Right lobe of liver (tissue), 6 donors: Measurements from ENCODE around the gene TOR1AIP1. TPM values are rescaled to one million over a fixed set of nuclear protein-coding genes. Genes with fewer than 3 reads are reported as not detected.
"Not testable (repeated sequence)": the region's sequence is repeated elsewhere in the genome, so short reads cannot be mapped to it uniquely, and the experiment has no call there.

Experiments
- ATAC-seq, 4 donors: fragments of 200-7000 bp; cut with Tn5 transposase; one replicate each; pipeline ENCODE4 v1.9.1; 2020; ENCODE audit warnings: mild to moderate bottlenecking in 4 of 4, moderate library complexity in 4 of 4
- DNase-seq, 3 donors: peaks; one replicate each; pipeline ENCODE4 v3.0.0-alpha.2; 2020
- H3K27ac ChIP-seq, 3 donors: fragments of 200-600 bp; one replicate each; pipeline ENCODE4 v1.8.0; 2022
- H3K27me3 ChIP-seq, 2 donors: fragments of 200-600 bp; one replicate each; pipeline ENCODE4 v1.8.0; 2022
- H3K36me3 ChIP-seq, 4 donors: fragments of 200-600 bp; sonication (generic) in 1 of 4; one replicate each; pipeline versions ENCODE4 v1.5.1 to v1.8.0; 2017 to 2022; ENCODE audit warnings: control low read depth in 1 of 4
- H3K4me1 ChIP-seq, 4 donors: fragments of 200-600 bp; sonication (generic) in 1 of 4; one replicate each; pipeline versions ENCODE4 v1.5.1 to v1.8.0; 2017 to 2022; ENCODE audit warnings: control low read depth in 1 of 4
- H3K4me3 ChIP-seq, 3 donors: fragments of 200-600 bp; one replicate each; pipeline ENCODE4 v1.8.0; 2022
- H3K9me3 ChIP-seq, 4 donors: fragments of 200-600 bp; sonication (generic) in 1 of 4; one replicate each; pipeline versions ENCODE4 v1.5.1 to v1.8.0; 2017 to 2022; ENCODE audit warnings: control low read depth in 1 of 4
- POLR2A ChIP-seq: fragments of 450-650 bp; IDR thresholded peaks from one replicate; pipeline ENCODE4 v1.6.1; 2017; ENCODE audit warnings: antibody characterized with exemption, mild to moderate bottlenecking
- WGBS: methylation state at CpG from one replicate; pipeline ENCODE4 v1.1.6; 2018; ENCODE audit warnings: low coverage, low lambda C conversion rate; ENCODE audit not compliant: insufficient coverage; ENCODE audit errors: missing lambda C conversion rate; 5-methylcytosine and 5-hydroxymethylcytosine counted together
- intact Hi-C, 2 donors: fragments of 100-400 bp; cut with DNase I; formaldehyde crosslinking; loops; one replicate each; pipeline versions ENCODE4 v1.11.2 to v1.14.1; 2022
- total RNA-seq, 6 experiments: library from RNA; depleted of rRNA in 2 of 6; stranded (reverse); fragments of >200 nt in 2 of 6; fragmentation: NEBNext Ultra II Directional in 3 of 6; extraction: Animal tissue kit (Norgen Biotek cat#: 25700) in 3 of 6; gene quantifications; one replicate each; pipeline versions ENCODE4 v1.1.0 to v1.2.4, GENCODE V29; 2016 to 2023
- TF ChIP-seq, protein P1 (sequence below), 4 donors: fragments of 200-600 bp in 3 of 4; fragments of 450-650 bp in 1 of 4; IDR thresholded peaks; one replicate each; pipeline versions ENCODE4 v1.5.1 to v1.8.0; 2016 to 2022; ENCODE audit warnings: antibody characterized with exemption in 4 of 4, mild to moderate bottlenecking in 2 of 4
- donor health status: DM: no; HTN: yes; CAD: no.
- donor health status: DM: no; HTN: no; CAD: no.
- donor health status: DM: no; HTN: no; CAD: no.
- donor health status: DM: no; HTN: yes; CAD: no.
- donor health status: DM: no; HTN: yes; CAD: no.

The TOR1AIP1 gene
- total RNA-seq, 6 experiments from 2014 or later: 18.0 to 31.2 (median 23.0) TPM

DNA sequence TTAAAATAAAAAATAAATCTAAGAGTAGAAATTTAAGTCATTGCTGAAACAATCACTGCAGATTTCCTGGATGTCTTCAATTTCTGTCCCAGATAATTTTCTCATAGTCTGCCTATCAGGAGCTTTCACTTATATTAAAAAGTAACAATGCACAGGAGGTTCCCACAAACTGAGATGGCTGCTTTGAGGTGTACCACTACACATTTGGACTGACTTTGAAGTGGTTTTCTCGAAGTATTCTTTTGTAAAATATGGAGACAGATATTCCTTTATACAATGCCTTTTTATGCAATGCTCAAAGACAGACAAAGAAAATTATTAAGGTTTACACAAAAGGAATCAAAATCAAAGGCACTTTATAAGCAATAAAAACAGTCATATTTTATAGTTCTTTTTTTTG is 29.0 kb upstream of the TOR1AIP1 start:
- Histone ChIP-seq H3K27ac (no peak overlapping the region), H3K36me3 (peaks cover 0 to 66% (median 20%) of the 10 kb centered on the region in 4 donors), H3K4me3 (no peak overlapping the region), H3K4me1 (no peaks in the 10 kb centered on the region), H3K9me3 (no peaks in the 10 kb centered on the region), H3K27me3 (no peaks in the 10 kb centered on the region)
- ATAC-seq (no peak), DNase-seq (no peak)
- TF ChIP-seq, protein P1, sequence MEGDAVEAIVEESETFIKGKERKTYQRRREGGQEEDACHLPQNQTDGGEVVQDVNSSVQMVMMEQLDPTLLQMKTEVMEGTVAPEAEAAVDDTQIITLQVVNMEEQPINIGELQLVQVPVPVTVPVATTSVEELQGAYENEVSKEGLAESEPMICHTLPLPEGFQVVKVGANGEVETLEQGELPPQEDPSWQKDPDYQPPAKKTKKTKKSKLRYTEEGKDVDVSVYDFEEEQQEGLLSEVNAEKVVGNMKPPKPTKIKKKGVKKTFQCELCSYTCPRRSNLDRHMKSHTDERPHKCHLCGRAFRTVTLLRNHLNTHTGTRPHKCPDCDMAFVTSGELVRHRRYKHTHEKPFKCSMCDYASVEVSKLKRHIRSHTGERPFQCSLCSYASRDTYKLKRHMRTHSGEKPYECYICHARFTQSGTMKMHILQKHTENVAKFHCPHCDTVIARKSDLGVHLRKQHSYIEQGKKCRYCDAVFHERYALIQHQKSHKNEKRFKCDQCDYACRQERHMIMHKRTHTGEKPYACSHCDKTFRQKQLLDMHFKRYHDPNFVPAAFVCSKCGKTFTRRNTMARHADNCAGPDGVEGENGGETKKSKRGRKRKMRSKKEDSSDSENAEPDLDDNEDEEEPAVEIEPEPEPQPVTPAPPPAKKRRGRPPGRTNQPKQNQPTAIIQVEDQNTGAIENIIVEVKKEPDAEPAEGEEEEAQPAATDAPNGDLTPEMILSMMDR (IDR thresholded peaks at IDR 0.05): no peak
- TF ChIP-seq POLR2A: no peak
- WGBS: 84% methylated on average over 1 of the region's 1 CpG
- intact Hi-C loops: no loop called here

DNA sequence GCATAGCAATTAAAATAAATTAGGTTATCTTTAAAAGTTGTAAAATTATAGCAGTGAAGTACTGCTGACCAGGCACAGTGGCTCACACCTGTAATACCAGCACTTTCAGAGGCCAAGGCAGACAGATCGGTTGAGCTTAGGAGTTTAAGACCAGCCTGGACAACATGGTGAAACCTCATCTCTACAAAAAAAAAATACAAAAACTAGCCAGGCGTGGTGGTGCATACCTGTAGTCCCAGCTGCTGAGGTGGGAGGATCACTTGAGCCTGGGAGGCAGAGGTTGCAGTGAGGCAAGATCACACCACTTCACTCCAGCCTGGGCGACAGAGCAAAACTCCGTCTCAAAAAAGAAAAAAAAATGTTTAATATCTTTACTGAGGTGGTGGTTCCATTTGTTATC is 26.3 kb upstream of the TOR1AIP1 start:
- 97% methylated on average over 3 of the region's 4 CpGs for WGBS
- ATAC-seq, H3K4me3 ChIP-seq, H3K9me3 ChIP-seq, H3K27ac ChIP-seq, intact Hi-C loops, H3K27me3 ChIP-seq, H3K4me1 ChIP-seq, DNase-seq: not testable (repeated sequence)
- H3K36me3 ChIP-seq: peaks cover 0 to 42% (median 14%) of the 10 kb centered on the region in 4 donors

DNA sequence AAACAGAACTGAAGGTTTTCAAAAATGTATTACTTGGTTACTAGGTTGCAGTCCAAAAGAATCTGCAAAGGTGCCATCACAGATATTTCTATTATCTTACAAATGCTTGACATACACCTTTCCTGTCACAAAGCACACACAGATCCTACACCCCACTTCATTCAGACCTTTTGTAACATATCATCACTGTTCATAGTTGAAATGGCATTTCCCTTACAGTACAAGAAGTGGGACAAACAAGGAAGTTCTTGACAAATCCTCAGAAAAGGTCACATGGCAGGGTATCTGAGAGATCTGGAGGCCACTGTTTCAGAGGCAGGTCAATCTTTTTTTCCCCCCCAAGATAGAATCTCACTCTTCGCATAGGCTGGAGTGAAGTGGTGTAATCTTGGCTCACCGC is 25.8 kb upstream of the TOR1AIP1 start:
- Histone ChIP-seq H3K27me3 (no peaks in the 10 kb centered on the region), H3K4me3 (no peak overlapping the region), H3K27ac (no peak overlapping the region), H3K9me3 (no peaks in the 10 kb centered on the region), H3K4me1 (no peaks in the 10 kb centered on the region), H3K36me3 (peaks cover 0 to 39% (median 13%) of the 10 kb centered on the region in 4 donors)
- ATAC-seq (no peak), DNase-seq (no peak)
- intact Hi-C loops: no loop called here
- TF ChIP-seq POLR2A: no peak
- 75% methylated on average over 1 of the region's 2 CpGs for WGBS

DNA sequence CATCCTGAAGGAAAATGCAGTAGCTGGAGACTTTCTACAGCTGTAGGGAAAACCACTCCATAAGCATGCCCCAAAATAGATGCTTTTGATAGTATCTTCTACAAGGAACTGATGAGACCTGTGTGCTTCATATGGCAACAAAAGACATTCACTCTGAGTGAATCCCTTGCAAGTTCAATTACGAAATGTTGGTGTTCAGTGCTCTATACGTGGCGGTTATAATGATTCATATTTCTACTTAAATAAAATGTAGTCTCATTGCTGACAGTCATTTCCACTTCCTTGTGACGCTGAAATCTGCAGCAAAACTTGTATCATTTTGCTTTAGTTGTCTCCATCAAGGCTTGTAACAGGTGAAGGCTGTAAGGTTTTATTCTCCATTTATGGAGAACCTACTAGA is 25.1 kb upstream of the TOR1AIP1 start:
- H3K27ac ChIP-seq: no peak overlapping the region
- DNase-seq (no peak), ATAC-seq (no peak)
- no peaks in the 10 kb centered on the region for H3K9me3 ChIP-seq
- WGBS: 92% methylated on average over 4 of the region's 4 CpGs
- intact Hi-C loops: no loop called here
- no peaks in the 10 kb centered on the region for H3K27me3 ChIP-seq
- H3K4me1 ChIP-seq: no peaks in the 10 kb centered on the region
- TF ChIP-seq, protein P1 (IDR thresholded peaks at IDR 0.05): no peak
- no peak for TF ChIP-seq POLR2A
- peaks cover 0 to 33% (median 12%) of the 10 kb centered on the region in 4 donors for H3K36me3 ChIP-seq
- no peak overlapping the region for H3K4me3 ChIP-seq

DNA sequence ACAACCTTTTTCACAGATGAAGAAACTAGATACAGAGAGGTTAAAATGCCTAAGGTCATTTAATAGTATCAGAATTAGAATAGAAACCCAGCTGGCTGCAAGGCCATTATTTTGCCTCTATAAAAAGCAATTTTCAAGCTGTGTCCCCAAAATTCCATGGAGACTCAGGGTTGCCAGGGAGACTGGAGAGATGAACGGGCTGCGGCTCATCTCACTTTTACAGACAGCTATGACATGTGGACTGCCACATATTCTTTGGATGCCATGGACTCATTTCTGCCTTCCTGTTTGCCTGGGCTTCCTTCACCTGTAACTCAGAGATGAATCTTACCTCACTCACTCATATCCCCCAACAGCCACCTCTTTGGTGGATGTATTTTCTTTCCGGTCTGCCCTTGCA is 21.4 kb upstream of the TOR1AIP1 start:
- ATAC-seq (no peak), DNase-seq (no peak)
- no peaks in the 10 kb centered on the region for H3K4me1 ChIP-seq
- no peak overlapping the region for H3K27ac ChIP-seq
- H3K27me3 ChIP-seq: no peaks in the 10 kb centered on the region
- intact Hi-C loops: no loop called here
- H3K36me3 ChIP-seq: peaks cover 0 to 48% (median 20%) of the 10 kb centered on the region in 4 donors
- WGBS: 82% methylated on average over 3 of the region's 3 CpGs
- no peak overlapping the region for H3K4me3 ChIP-seq
- no peaks in the 10 kb centered on the region for H3K9me3 ChIP-seq
- no peak for TF ChIP-seq POLR2A
- TF ChIP-seq, protein P1 (IDR thresholded peaks at IDR 0.05): no peak

DNA sequence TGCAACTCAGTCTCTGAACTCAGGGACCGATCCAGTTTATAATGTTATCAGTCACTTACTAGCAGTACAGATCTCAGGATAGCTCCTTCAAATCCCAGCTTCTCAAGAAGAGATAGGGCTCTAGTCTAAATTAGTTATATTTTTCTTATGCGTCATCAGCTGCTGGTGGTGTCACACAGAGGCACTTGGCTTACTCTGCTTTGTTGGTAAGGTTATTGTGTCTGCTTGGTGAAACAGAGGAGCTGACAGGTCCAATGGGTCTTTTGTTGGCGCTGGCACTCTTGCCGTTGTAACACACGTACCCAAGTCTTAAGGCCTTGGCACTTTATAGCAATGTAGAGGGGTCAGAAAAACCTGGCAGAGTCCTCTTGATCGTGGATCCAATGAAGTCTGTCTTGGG is 16.7 kb upstream of the TOR1AIP1 start:
- Histone ChIP-seq H3K27ac (no peak overlapping the region), H3K9me3 (no peaks in the 10 kb centered on the region), H3K4me3 (no peak overlapping the region), H3K4me1 (no peaks in the 10 kb centered on the region), H3K27me3 (no peaks in the 10 kb centered on the region), H3K36me3 (peaks cover 0 to 59% (median 32%) of the 10 kb centered on the region in 4 donors)
- intact Hi-C loops: no loop called here
- TF ChIP-seq, protein P1 (IDR thresholded peaks at IDR 0.05): no peak
- TF ChIP-seq POLR2A: no peak
- no peak for ATAC-seq
- no peak for DNase-seq
- WGBS: 90% methylated on average over 2 of the region's 6 CpGs
